GM21825 (cell line): ENCODE data around the gene TMEM208.

Source experiments
- ATAC-seq: cut with Tn5 transposase; IDR thresholded peaks from one replicate; pipeline ENCODE4 v1.9.1; 2021; ENCODE audit warnings: mild to moderate bottlenecking, moderate library complexity; ENCODE audit not compliant: unreplicated experiment

The TMEM208 gene

DNA sequence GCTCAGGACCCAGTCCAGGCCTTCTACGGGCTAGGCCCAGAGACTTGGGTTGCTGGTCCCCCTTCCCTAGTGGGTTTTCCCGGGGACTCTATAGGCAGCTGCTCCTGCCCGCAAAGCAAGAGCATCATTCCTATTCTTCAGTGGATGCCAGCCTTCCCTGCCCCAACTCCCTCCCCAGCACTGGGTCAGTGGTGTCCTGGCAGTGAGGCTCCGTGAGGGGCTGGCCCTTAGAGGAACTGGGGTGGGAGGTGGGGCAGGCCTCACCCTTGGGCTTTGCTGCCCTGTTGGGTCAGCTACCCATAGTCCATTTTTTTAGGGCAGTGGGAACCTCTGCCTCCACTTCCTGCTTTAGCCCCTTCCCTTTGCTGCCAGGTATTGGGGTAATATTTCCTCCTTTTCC is 44.5 kb downstream of the TMEM208 start:
- no peak for ATAC-seq

DNA sequence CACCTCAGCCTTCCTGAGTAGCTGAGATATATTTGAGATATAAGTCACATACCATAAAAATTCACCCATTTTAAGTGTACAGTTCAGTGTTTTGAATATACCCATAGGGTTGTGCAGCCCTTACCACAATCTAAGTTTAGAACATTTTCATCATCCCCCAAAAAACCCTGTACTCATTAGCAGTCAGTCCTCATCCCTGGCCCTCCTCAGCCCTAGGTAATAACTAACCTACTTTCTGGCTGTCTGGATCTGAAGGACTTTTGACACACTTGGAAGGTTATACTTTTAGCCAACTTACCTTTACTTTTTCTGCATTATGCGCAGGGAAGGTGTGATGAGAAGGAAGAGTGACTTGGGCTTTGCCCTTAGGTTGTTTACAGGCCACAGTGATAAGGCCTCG is 48.4 kb downstream of the TMEM208 start:
- no peak for ATAC-seq

DNA sequence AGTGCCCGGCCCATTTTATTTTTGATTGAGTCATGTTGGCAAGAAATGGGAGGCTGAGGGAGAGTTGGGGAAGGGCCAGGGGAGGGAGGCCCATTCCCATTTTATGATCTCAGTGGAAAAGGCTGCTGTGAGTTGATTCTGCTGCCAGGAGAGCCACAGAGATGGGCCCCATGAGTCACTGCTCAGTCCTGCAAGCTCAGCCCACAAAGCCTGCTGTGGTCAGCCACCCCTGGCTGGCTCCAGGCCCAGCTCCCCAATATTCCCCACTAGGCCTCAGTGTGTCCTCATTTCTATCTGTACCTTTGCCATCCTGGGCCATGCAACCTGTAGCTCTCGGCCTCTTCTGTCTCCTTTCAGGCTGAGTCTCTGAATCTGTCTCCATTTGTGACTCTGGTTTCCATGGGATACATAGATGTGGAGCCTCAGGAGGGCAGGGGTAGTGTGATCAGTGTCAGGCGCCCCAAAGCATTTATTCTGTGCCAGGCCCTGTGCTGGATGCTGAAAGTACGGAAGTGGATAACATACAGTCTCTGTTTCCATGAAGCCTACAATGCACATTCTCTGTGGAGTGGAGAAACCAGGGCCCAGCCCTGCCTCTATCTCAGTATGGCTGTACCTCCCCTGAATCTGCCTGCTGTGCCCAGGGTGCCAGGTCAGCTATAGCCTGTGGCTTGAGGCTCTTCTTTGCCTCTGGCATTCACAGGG is 50.5 kb downstream of the TMEM208 start:
- ATAC-seq: no peak

GRCh38 chr16:67277999-67278772 is 51.3 kb downstream of the TMEM208 start:
- ATAC-seq: no peak
